A549 (cell line): ENCODE results near the gene ALDH2. TPM values are rescaled to one million over a fixed set of nuclear protein-coding genes. Genes with fewer than 3 reads are reported as not detected.
A peak's percentile ranks its signal among the peaks of the same experiment; 100 is the strongest.

ENCODE experiments used
- ATAC-seq, 2 experiments: fragments of 200-7000 bp in 1 of 2; fragments of >200 bp in 1 of 2; cut with Nextera tagmentation in 1 of 2; cut with Tn5 transposase in 1 of 2; 3 replicates each; pipeline versions ENCODE4 v1.8.0 to v1.9.1; 2018 to 2020; ENCODE audit warnings: mild to moderate bottlenecking in 1 of 2, moderate library complexity in 1 of 2
- CTCF ChIA-PET: fragments of 300-600 bp; sonication (Branson Sonifier 250); formaldehyde crosslinking; extraction: SDS; loops from one replicate; lab custom pipeline; 2021; ENCODE audit warnings: antibody characterized with exemption, inconsistent platforms; lab: Yijun Ruan, JAX
- POLR2A ChIA-PET: fragments of 350-600 bp; formaldehyde crosslinking; extraction: SDS; loops from one replicate; lab custom pipeline; 2021; ENCODE audit warnings: antibody characterized with exemption, inconsistent platforms; lab: Yijun Ruan, JAX
- DNase-seq, 2 experiments: peaks; one replicate each; pipeline versions ENCODE4 v3.0.0 to v3.0.0-alpha.2; 2011 to 2016; ENCODE audit warnings: low read depth in 1 of 2, low spot score in 1 of 2
- FAIRE-seq: peaks from 2 replicates; lab custom pipeline; 2011; peaks lifted over from hg19 to GRCh38; lab: Jason Lieb, UNC
- H3K27ac ChIP-seq, 2 experiments: fragments of >200 bp; sonication (Bioruptor Twin); formaldehyde crosslinking; 3 replicates each; pipeline ENCODE4 v1.5.1; 2016 to 2017
- H3K4me1 ChIP-seq: fragments of >200 bp; sonication (Bioruptor Twin); formaldehyde crosslinking; 3 replicates; pipeline ENCODE4 v1.6.1; 2016
- H3K4me2 ChIP-seq: fragments of >200 bp; sonication (Bioruptor Twin); formaldehyde crosslinking; 3 replicates; pipeline ENCODE4 v1.6.1; 2016
- H3K4me3 ChIP-seq: fragments of >200 bp; sonication (Bioruptor Twin); formaldehyde crosslinking; 3 replicates; pipeline ENCODE4 v1.5.1; 2016
- H3K9me3 ChIP-seq: fragments of >200 bp; sonication (Bioruptor Twin); formaldehyde crosslinking; 3 replicates; pipeline ENCODE4 v1.6.1; 2016
- BHLHE40 ChIP-seq: IDR thresholded peaks from 2 replicates; pipeline ENCODE4 v1.6.1; 2012; ENCODE audit warnings: low read depth, low read length, inconsistent platforms
- CBX2 ChIP-seq: fragments of 200-600 bp; sonication (generic); IDR thresholded peaks from 2 replicates; pipeline ENCODE4 v1.6.1; 2016; ENCODE audit warnings: low read depth, mild to moderate bottlenecking, borderline replicate concordance
- CBX8 ChIP-seq: fragments of 200-600 bp; sonication (generic); IDR thresholded peaks from 2 replicates; pipeline ENCODE4 v1.6.1; 2016
- CHD4 ChIP-seq: fragments of 200-600 bp; sonication (generic); IDR thresholded peaks from 2 replicates; pipeline ENCODE4 v1.6.1; 2016; ENCODE audit warnings: antibody characterized with exemption, mild to moderate bottlenecking, borderline replicate concordance
- EHF ChIP-seq: fragments of 250-450 bp; sonication (Bioruptor Pico); IDR thresholded peaks from 2 replicates; pipeline ENCODE4 v1.5.0; 2020; ENCODE audit warnings: mild to moderate bottlenecking
- ELK1 ChIP-seq: fragments of 150-350 bp; IDR thresholded peaks from 2 replicates; pipeline ENCODE4 v1.6.1; 2014; ENCODE audit warnings: low read depth, mild to moderate bottlenecking, low read length
- ESRRA ChIP-seq: fragments of 150-350 bp; IDR thresholded peaks from 2 replicates; pipeline ENCODE4 v1.6.1; 2014; ENCODE audit warnings: mild to moderate bottlenecking, low read length, borderline replicate concordance
- FOSL2 ChIP-seq, 2 experiments: fragments of 450-650 bp in 1 of 2; fragments of >200 bp in 1 of 2; sonication (Bioruptor Twin) in 1 of 2; formaldehyde crosslinking; IDR thresholded peaks; 2 replicates each; pipeline versions ENCODE4 v1.5.0 to v1.6.1; 2016 to 2020; ENCODE audit warnings: mild to moderate bottlenecking in 1 of 2, moderate library complexity in 1 of 2
- HOXB13 ChIP-seq: fragments of 250-450 bp; sonication (Bioruptor Pico); IDR thresholded peaks from 2 replicates; pipeline ENCODE4 v1.5.0; 2020; ENCODE audit warnings: low read depth, mild to moderate bottlenecking, moderate library complexity
- HOXB5 ChIP-seq: fragments of 250-450 bp; sonication (Bioruptor Pico); IDR thresholded peaks from 2 replicates; pipeline ENCODE4 v1.5.0; 2020; ENCODE audit warnings: mild to moderate bottlenecking, moderate library complexity
- MYC ChIP-seq: IDR thresholded peaks from 2 replicates; pipeline ENCODE4 v1.6.1; 2012; ENCODE audit warnings: mild to moderate bottlenecking, inconsistent platforms, low read length, improper control_type of control experiment, borderline replicate concordance
- NFE2L2 ChIP-seq: fragments of 150-350 bp; conservative IDR thresholded peaks from 2 replicates; pipeline ENCODE4 v1.6.1; 2014; ENCODE audit warnings: low read length
- NPAS2 ChIP-seq: fragments of 250-450 bp; sonication (Bioruptor Pico); IDR thresholded peaks from 2 replicates; pipeline ENCODE4 v1.8.0; 2022; ENCODE audit warnings: mild to moderate bottlenecking, moderate library complexity, borderline replicate concordance
- NR3C1 ChIP-seq: fragments of >200 bp; sonication (Bioruptor Twin); formaldehyde crosslinking; IDR thresholded peaks from 3 replicates; pipeline ENCODE4 v1.6.1; 2017
- PHF8 ChIP-seq: fragments of 200-600 bp; sonication (generic); IDR thresholded peaks from 2 replicates; pipeline ENCODE4 v1.6.1; 2016; ENCODE audit warnings: low read depth, mild to moderate bottlenecking, antibody characterized with exemption, moderate library complexity, borderline replicate concordance
- POLR2AphosphoS2 ChIP-seq: conservative IDR thresholded peaks from 2 replicates; pipeline ENCODE4 v1.6.1; 2012; ENCODE audit warnings: low read length, improper control_type of control experiment, inconsistent platforms
- RARB ChIP-seq: fragments of 250-450 bp; sonication (Bioruptor Pico); IDR thresholded peaks from 2 replicates; pipeline ENCODE4 v1.8.0; 2021; ENCODE audit warnings: mild to moderate bottlenecking, moderate library complexity
- RFX5 ChIP-seq: fragments of 450-650 bp; IDR thresholded peaks from 2 replicates; pipeline ENCODE4 v1.7.1; 2014; ENCODE audit warnings: antibody characterized with exemption, mild to moderate bottlenecking, moderate library complexity
- RNF2 ChIP-seq: fragments of 200-600 bp; sonication (generic); IDR thresholded peaks from 2 replicates; pipeline ENCODE4 v1.6.1; 2016; ENCODE audit warnings: low read depth, mild to moderate bottlenecking, antibody characterized with exemption, moderate library complexity, borderline replicate concordance
- TFCP2L1 ChIP-seq: fragments of 250-450 bp; sonication (Bioruptor Pico); IDR thresholded peaks from 2 replicates; pipeline ENCODE4 v1.5.0; 2021; ENCODE audit warnings: mild to moderate bottlenecking
- ZSCAN20 ChIP-seq: fragments of 250-450 bp; sonication (Bioruptor Pico); IDR thresholded peaks from 2 replicates; pipeline ENCODE4 v1.8.0; 2022; ENCODE audit warnings: mild to moderate bottlenecking, moderate library complexity
- WGBS: methylation state at CpG from one replicate; pipeline ENCODE4 v1.1.6; 2017; ENCODE audit errors: missing lambda C conversion rate; 5-methylcytosine and 5-hydroxymethylcytosine counted together
- polyA plus RNA-seq, 4 experiments: library from polyadenylated mRNA; depleted of rRNA in 3 of 4; stranded (reverse); fragments of >200 nt; fragmentation: RNase III in 1 of 4; extraction: RNeasy Plus Mini Kit Qiagen cat#74134 plus additional on column Dnase treatment in 1 of 4; gene quantifications; 2 replicates in 3 of 4; 3 replicates in 1 of 4; pipeline ENCODE4 v1.2.3, GENCODE V29; 2011 to 2017
- TF ChIP-seq, protein P1 (sequence below): IDR thresholded peaks from 2 replicates; pipeline ENCODE4 v1.6.1; 2012; ENCODE audit warnings: low read depth, borderline replicate concordance
- TF ChIP-seq, protein P2 (sequence below): fragments of 250-450 bp; sonication (Bioruptor Pico); IDR thresholded peaks from 2 replicates; pipeline ENCODE4 v1.5.0; 2020; ENCODE audit warnings: low read depth, mild to moderate bottlenecking, moderate library complexity

ALDH2 gene
- polyA plus RNA-seq, 2 of the 4 experiments (the other 2 are of a cell fraction) = 97.5 to 123 TPM

- no peak for TF ChIP-seq POLR2AphosphoS2
- no peak for TF ChIP-seq HOXB5
- no peak for TF ChIP-seq MYC
- no peak for TF ChIP-seq NPAS2 (CRISPR knock-in tag)
- no peak for TF ChIP-seq CBX8
- no peak for TF ChIP-seq RARB (CRISPR knock-in tag)
- TF ChIP-seq, protein P1, sequence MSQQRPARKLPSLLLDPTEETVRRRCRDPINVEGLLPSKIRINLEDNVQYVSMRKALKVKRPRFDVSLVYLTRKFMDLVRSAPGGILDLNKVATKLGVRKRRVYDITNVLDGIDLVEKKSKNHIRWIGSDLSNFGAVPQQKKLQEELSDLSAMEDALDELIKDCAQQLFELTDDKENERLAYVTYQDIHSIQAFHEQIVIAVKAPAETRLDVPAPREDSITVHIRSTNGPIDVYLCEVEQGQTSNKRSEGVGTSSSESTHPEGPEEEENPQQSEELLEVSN = no peak
- TF ChIP-seq, protein P2, sequence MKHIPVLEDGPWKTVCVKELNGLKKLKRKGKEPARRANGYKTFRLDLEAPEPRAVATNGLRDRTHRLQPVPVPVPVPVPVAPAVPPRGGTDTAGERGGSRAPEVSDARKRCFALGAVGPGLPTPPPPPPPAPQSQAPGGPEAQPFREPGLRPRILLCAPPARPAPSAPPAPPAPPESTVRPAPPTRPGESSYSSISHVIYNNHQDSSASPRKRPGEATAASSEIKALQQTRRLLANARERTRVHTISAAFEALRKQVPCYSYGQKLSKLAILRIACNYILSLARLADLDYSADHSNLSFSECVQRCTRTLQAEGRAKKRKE = no peak
- TF ChIP-seq, all 56 proteins: peak for 0
Measured at GRCh38 chr12:111789779-111790178, 23.0 kb downstream of the ALDH2 start (continued).

GRCh38 chr12:111791507-111791906 lies 24.8 kb downstream of the ALDH2 start:
- Histone ChIP-seq H3K4me3 (no peak overlapping the region), H3K4me2 (no peak overlapping the region), H3K4me1 (peaks cover 29% of the 10 kb centered on the region), H3K27ac (no peak overlapping the region)
- FAIRE-seq = no peak
- CTCF ChIA-PET = interaction anchor here (0.9 to 3.7 kb wide), 5 partner anchors 8 to 395 kb away, joined by 3 to 15 read pairs (median 4); no protein-coding TSS in a partner anchor
- DNase-seq = no peak
- 93% methylated on average over 5 of the region's 8 CpGs for WGBS
- ATAC-seq = no peak
- TF ChIP-seq EHF (CRISPR knock-in tag) (no peak), CBX2 (no peak), ZSCAN20 (CRISPR knock-in tag) (no peak), MYC (no peak), RNF2 (no peak), ESRRA (no peak), ELK1 (no peak), NR3C1 (no peak), CHD4 (no peak), TFCP2L1 (CRISPR knock-in tag) (no peak), POLR2AphosphoS2 (no peak), NFE2L2 (no peak), HOXB13 (no peak), PHF8 (no peak), BHLHE40 (no peak)
- TF ChIP-seq, all 56 proteins: peak for 0
- POLR2A ChIA-PET = interaction anchor here (0.6 kb wide), 1 partner anchor 27 kb away, joined by 6 read pairs; no protein-coding TSS in a partner anchor
- H3K9me3 ChIP-seq = no peaks in the 10 kb centered on the region

- 87% methylated on average over 27 of the region's 27 CpGs for WGBS
- ChIA-PET POLR2A (interaction anchor here (0.6 kb wide), 1 partner anchor 27 kb away, joined by 6 read pairs; no protein-coding TSS in a partner anchor), CTCF (interaction anchor here (1.1 to 3.7 kb wide), 6 partner anchors 21 to 395 kb away, joined by 3 to 15 read pairs (median 4); no protein-coding TSS in a partner anchor)
- H3K27ac ChIP-seq = peak overlapping the region in 1 of 2 experiments; percentile 34; a peak in 1 of 6 replicates
- H3K4me2 ChIP-seq = no peak overlapping the region
- peak in 1 of 2 experiments; percentile 30 for DNase-seq
- H3K4me3 ChIP-seq = no peak overlapping the region
- TF ChIP-seq RFX5 = no peak
- no peak for TF ChIP-seq FOSL2 (IDR thresholded peaks at IDR 0.05)
- TF ChIP-seq FOSL2 (CRISPR knock-in tag; IDR thresholded peaks at IDR 0.05) = peak; percentile 36
- H3K9me3 ChIP-seq = no peaks in the 10 kb centered on the region
- H3K4me1 ChIP-seq = peaks cover 27% of the 10 kb centered on the region
- FAIRE-seq = no peak
- ATAC-seq = peak; percentile 63 to 67
Measured at GRCh38 chr12:111792155-111792855, 25.6 kb downstream of the ALDH2 start.
